K562 (cell line): ENCODE data around the gene HNRNPK. TPM values are rescaled to one million over a fixed set of nuclear protein-coding genes. Genes with fewer than 3 reads are reported as not detected.
A peak's percentile ranks its signal among the peaks of the same experiment; 100 is the strongest.

ENCODE experiments used
- ATAC-seq: fragments of 200-7000 bp; cut with Tn5 transposase; 3 replicates; pipeline ENCODE4 v1.9.1; 2020; ENCODE audit warnings: moderate library complexity
- BruUV-seq: library from RNA; stranded (reverse); fragments of 400-500 nt; replicated peaks from 2 replicates; lab custom pipeline; 2021; lab: Mats Ljungman, UMichigan
- CTCF ChIA-PET: fragments of 300-600 bp; formaldehyde crosslinking; extraction: SDS; loops from one replicate; lab custom pipeline; 2021; ENCODE audit warnings: low intra/inter-chr PET ratio; lab: Yijun Ruan, JAX
- POLR2A ChIA-PET: fragments of 300-600, 350-650 bp; sonication (Branson Sonifier 250); formaldehyde crosslinking; extraction: SDS; loops from one replicate; lab custom pipeline; 2021; ENCODE audit warnings: antibody characterized with exemption, inconsistent platforms; lab: Yijun Ruan, JAX
- DNase-seq, 4 experiments: peaks; one replicate each; pipeline versions ENCODE4 v3.0.0 to v3.0.0-alpha.2; 2011 to 2018; ENCODE audit warnings: low spot score in 3 of 4, mixed read lengths in 3 of 4; ENCODE audit errors: extremely low read depth in 1 of 4
- FAIRE-seq: peaks from 2 replicates; lab custom pipeline; 2011; peaks lifted over from hg19 to GRCh38; lab: Jason Lieb, UNC
- H2AFZ ChIP-seq: 2 replicates; pipeline ENCODE4 v1.6.0; 2011; ENCODE audit warnings: low read depth, low read length, control low read depth, inconsistent platforms
- H3K27ac ChIP-seq: fragments of 200-600 bp; 3 replicates; pipeline ENCODE4 v1.8.0; 2011; ENCODE audit warnings: low read depth, mild to moderate bottlenecking, control low read depth, inconsistent platforms, low read length, moderate library complexity, mixed read lengths; ENCODE audit errors: extremely low read depth
- H3K27me3 ChIP-seq, 2 experiments: fragments of 300-600 bp in 1 of 2; 2 replicates in 1 of 2; 3 replicates in 1 of 2; pipeline versions ENCODE4 v1.6.0 to v1.8.0; 2011; ENCODE audit warnings: inconsistent platforms in 2 of 2, low read length in 2 of 2, mild to moderate bottlenecking in 1 of 2, mixed read lengths in 1 of 2, moderate library complexity in 1 of 2; ENCODE audit not compliant: control insufficient read depth in 2 of 2, insufficient read depth in 2 of 2
- H3K36me3 ChIP-seq: fragments of 300-600 bp; 3 replicates; pipeline ENCODE4 v1.8.0; 2011; ENCODE audit warnings: mild to moderate bottlenecking, low read length, inconsistent platforms; ENCODE audit not compliant: control insufficient read depth, insufficient read depth
- H3K4me1 ChIP-seq, 2 experiments: fragments of 200-600 bp in 1 of 2; replicated peaks in 1 of 2; 2 replicates in 1 of 2; 3 replicates in 1 of 2; pipeline versions ENCODE4 v1.5.1 to v1.8.0; 2011; ENCODE audit warnings: inconsistent platforms in 2 of 2, low read length in 2 of 2, mild to moderate bottlenecking in 1 of 2, mixed read lengths in 1 of 2, moderate library complexity in 1 of 2; ENCODE audit not compliant: control insufficient read depth in 2 of 2, insufficient read depth in 2 of 2
- H3K4me2 ChIP-seq: 2 replicates; pipeline ENCODE4 v1.6.1; 2011; ENCODE audit warnings: low read length, control low read depth, inconsistent platforms, mixed read lengths; ENCODE audit not compliant: insufficient read depth
- H3K4me3 ChIP-seq: fragments of 200-600 bp; sonication (generic), shearing (Covaris generic); 2 replicates; pipeline ENCODE4 v1.5.1; 2016; ENCODE audit warnings: control low read depth, inconsistent platforms
- H3K79me2 ChIP-seq: fragments of 200-600 bp; 3 replicates; pipeline ENCODE4 v1.8.0; 2011; ENCODE audit warnings: low read length, inconsistent platforms; ENCODE audit not compliant: control insufficient read depth, insufficient read depth
- H3K9ac ChIP-seq, 2 experiments: 2 replicates each; pipeline versions ENCODE4 v1.6.0 to v1.6.1; 2011; ENCODE audit warnings: low read depth in 2 of 2, low read length in 2 of 2, control low read depth in 1 of 2, inconsistent platforms in 1 of 2, mild to moderate bottlenecking in 1 of 2, mixed read lengths in 1 of 2; ENCODE audit not compliant: insufficient read depth in 1 of 2
- H3K9me1 ChIP-seq: one replicate; pipeline ENCODE4 v1.6.0; 2011; ENCODE audit warnings: inconsistent platforms, mild to moderate bottlenecking, low read length, moderate library complexity; ENCODE audit not compliant: control insufficient read depth, insufficient read depth
- H3K9me3 ChIP-seq: replicated peaks from 2 replicates; pipeline ENCODE4 v1.5.1; 2011; ENCODE audit warnings: low read depth, low read length, inconsistent platforms; ENCODE audit not compliant: control insufficient read depth, insufficient read depth
- H4K20me1 ChIP-seq: replicated peaks from 2 replicates; pipeline ENCODE4 v1.6.1; 2011; ENCODE audit warnings: low read length, inconsistent platforms, mixed read lengths; ENCODE audit not compliant: control insufficient read depth, insufficient read depth
- HOXB6 ChIP-seq: fragments of 250-450 bp; sonication (Bioruptor Pico); IDR thresholded peaks from 2 replicates; pipeline ENCODE4 v1.5.1; 2022; ENCODE audit warnings: mild to moderate bottlenecking, borderline replicate concordance
- THRA ChIP-seq: fragments of 450-650 bp; IDR thresholded peaks from 2 replicates; pipeline ENCODE4 v1.6.1; 2017; ENCODE audit warnings: mild to moderate bottlenecking, moderate library complexity
- ZNF121 ChIP-seq: sonication (generic); formaldehyde crosslinking; conservative IDR thresholded peaks from 2 replicates; pipeline ENCODE4 v1.8.0; 2022; ENCODE audit warnings: missing genetic modification reagents
- ZNF134 ChIP-seq: fragments of 250-450 bp; sonication (Bioruptor Pico); conservative IDR thresholded peaks from 2 replicates; pipeline ENCODE4 v1.4.0; 2020
- ZNF3 ChIP-seq: fragments of 250-450 bp; sonication (Bioruptor Pico); IDR thresholded peaks from 2 replicates; pipeline ENCODE4 v1.5.0; 2021; ENCODE audit warnings: mild to moderate bottlenecking, moderate library complexity
- ZNF407 ChIP-seq: fragments of 450-650 bp; IDR thresholded peaks from 2 replicates; pipeline ENCODE4 v1.6.1; 2016; ENCODE audit warnings: low read depth
- ZNF57 ChIP-seq: fragments of 450-650 bp; formaldehyde crosslinking; IDR thresholded peaks from 2 replicates; pipeline ENCODE4 v1.4.0; 2020; ENCODE audit warnings: mild to moderate bottlenecking, moderate library complexity
- WGBS: fragments of 100-300 bp; shearing (Covaris generic); methylation state at CpG from one replicate; pipeline ENCODE4 v1.1.6; 2016; ENCODE audit warnings: low coverage, mixed read lengths; ENCODE audit not compliant: insufficient coverage; ENCODE audit errors: missing lambda C conversion rate; 5-methylcytosine and 5-hydroxymethylcytosine counted together
- in situ Hi-C: fragments of 300-500 bp; cut with MboI; formaldehyde crosslinking; loops from 4 replicates; pipeline ENCODE4 v1.15.0; 2018; ENCODE audit warnings: inconsistent platforms, mixed read lengths
- intact Hi-C: fragments of 100-400 bp; cut with micrococcal nuclease; formaldehyde crosslinking; loops from 2 replicates; pipeline ENCODE4 v1.14.2; 2022
- polyA plus RNA-seq, 8 experiments: library from polyadenylated mRNA; depleted of rRNA in 4 of 8; stranded (reverse) in 5 of 8; unstranded in 3 of 8; fragments of >200 nt; fragmentation: Nextera tagmentation in 2 of 8; fragmentation: Illumina TruSeq in 1 of 8; extraction: Ambion mirVana in 2 of 8; extraction: Trizol in 1 of 8; gene quantifications; 2 replicates each; pipeline versions ENCODE4 v1.2.1 to v1.2.3, GENCODE V29; 2011 to 2014; ENCODE audit warnings: inconsistent platforms in 1 of 8, missing spikeins in 1 of 8
- total RNA-seq, 7 experiments: library from RNA; depleted of rRNA in 6 of 7; stranded (reverse); fragments of >200 nt in 6 of 7; fragmentation: Illumina TruSeq in 2 of 7; extraction: Trizol in 2 of 7; gene quantifications; 2 replicates each; pipeline versions ENCODE4 v1.2.1 to v1.2.3, GENCODE V29; 2011 to 2021; ENCODE audit warnings: low replicate concordance in 1 of 7

HNRNPK gene
- total and polyA plus RNA-seq, 9 of the 15 experiments (the other 6 are each of a cell fraction or from before 2014, with no cell fraction given), result 224 to 883 (median 618) TPM

GRCh38 chr9:83991355-83991754 is 11.3 kb upstream of the HNRNPK start:
- DNase-seq, result no peak
- H3K79me2 ChIP-seq, result peaks cover 61% of the 10 kb centered on the region
- peaks cover 26% of the 10 kb centered on the region; the same call in 2 of the 3 replicates for H3K36me3 ChIP-seq
- no peak overlapping the region for H3K9ac ChIP-seq
- no peaks in the 10 kb centered on the region for H3K9me1 ChIP-seq
- no peak overlapping the region for H2AFZ ChIP-seq
- no peak for FAIRE-seq
- no peak overlapping the region for H3K4me2 ChIP-seq
- TF ChIP-seq ZNF121 (CRISPR knock-in tag), result peak; percentile 66
- no peak for TF ChIP-seq ZNF57
- no peak for TF ChIP-seq ZNF3 (CRISPR knock-in tag)
- intact Hi-C loops (no loop called here), in situ Hi-C loops (no loop called here)
- no peak overlapping the region for H3K4me3 ChIP-seq
- no peak for ATAC-seq
- H3K9me3 ChIP-seq, result no peaks in the 10 kb centered on the region
- peaks cover 0 to 8% of the 10 kb centered on the region in 2 experiments; a peak in 3 of 5 replicates for H3K4me1 ChIP-seq
- H3K27me3 ChIP-seq, result no peaks in the 10 kb centered on the region
- POLR2A ChIA-PET, result no interaction called here
- 57% methylated on average over 1 of the region's 1 CpG for WGBS
- no TSS peak for BruUV-seq
- H3K27ac ChIP-seq, result no peak overlapping the region
- CTCF ChIA-PET, result interaction anchor here (1.6 kb wide), 1 partner anchor 270 kb away, joined by 3 read pairs; no protein-coding TSS in a partner anchor
- no peaks in the 10 kb centered on the region for H4K20me1 ChIP-seq

- intact Hi-C loops (loop anchor here (10.0 kb wide), 1 partner anchor 284 kb away; the partner anchor contains the start of gene UBQLN1), in situ Hi-C loops (no loop called here)
- Histone ChIP-seq H3K4me2 (no peak overlapping the region), H3K9ac (no peak overlapping the region; a peak in 1 of 4 replicates), H3K36me3 (peaks cover 21% of the 10 kb centered on the region; the same call in 2 of the 3 replicates), H3K9me3 (no peaks in the 10 kb centered on the region), H3K4me3 (no peak overlapping the region), H4K20me1 (no peaks in the 10 kb centered on the region), H3K27ac (no peak overlapping the region), H3K4me1 (peaks cover 11 to 12% of the 10 kb centered on the region in 2 experiments; a peak in 3 of 5 replicates), H3K79me2 (peaks cover 72% of the 10 kb centered on the region), H2AFZ (no peak overlapping the region), H3K9me1 (no peaks in the 10 kb centered on the region), H3K27me3 (no peaks in the 10 kb centered on the region)
- ChIA-PET POLR2A (no interaction called here), CTCF (no interaction called here)
- ATAC-seq (no peak), DNase-seq (no peak), FAIRE-seq (no peak)
- 90% methylated on average over 2 of the region's 2 CpGs for WGBS
- BruUV-seq, result no TSS peak
- TF ChIP-seq ZNF134 (no peak), ZNF407 (no peak), HOXB6 (CRISPR knock-in tag) (no peak), THRA (no peak)
Observed at GRCh38 chr9:83988411-83988810, 8.4 kb upstream of the HNRNPK start.
